Activated CD8-positive, alpha-beta T cell treated with anti-CD3 and anti-CD28 coated beads for 36 hours (primary cell): ENCODE data around the gene ZFP57. TPM values are rescaled to one million over a fixed set of nuclear protein-coding genes. Genes with fewer than 3 reads are reported as not detected.

Source experiments
- ATAC-seq: fragments of 200-7000 bp; cut with Tn5 transposase; one replicate; pipeline ENCODE4 v1.10.0; 2021; ENCODE audit warnings: mild to moderate bottlenecking, moderate library complexity
- CTCF ChIA-PET: fragments of 350-600 bp; sonication (Branson Sonifier 250); formaldehyde crosslinking; loops from one replicate; lab custom pipeline; 2021; ENCODE audit warnings: antibody characterized with exemption; lab: Charles Lee
- POLR2A ChIA-PET: fragments of 350-600 bp; sonication (Branson Sonifier 250); formaldehyde crosslinking; loops from one replicate; lab custom pipeline; 2021; ENCODE audit warnings: antibody characterized with exemption; lab: Charles Lee
- DNase-seq: peaks from one replicate; pipeline ENCODE4 v3.0.0-alpha.2; 2020
- H3K27ac Mint-ChIP-seq: one replicate; pipeline ENCODE4 v1.8.0; 2021; ENCODE audit warnings: mild to moderate bottlenecking, mixed read lengths
- H3K27me3 Mint-ChIP-seq: one replicate; pipeline ENCODE4 v1.8.0; 2021; ENCODE audit warnings: mixed read lengths
- H3K36me3 Mint-ChIP-seq: one replicate; pipeline ENCODE4 v1.8.0; 2021; ENCODE audit warnings: low read depth, mixed read lengths
- H3K4me1 Mint-ChIP-seq: one replicate; pipeline ENCODE4 v1.8.0; 2021; ENCODE audit warnings: low read depth, mixed read lengths
- H3K4me3 Mint-ChIP-seq: one replicate; pipeline ENCODE4 v1.8.0; 2021; ENCODE audit warnings: mild to moderate bottlenecking, moderate library complexity, mixed read lengths
- H3K9me3 Mint-ChIP-seq: one replicate; pipeline ENCODE4 v1.8.0; 2021; ENCODE audit warnings: mixed read lengths
- intact Hi-C: fragments of 100-400 bp; cut with micrococcal nuclease; formaldehyde crosslinking; loops from one replicate; pipeline ENCODE4 v1.10.0; 2022
- total RNA-seq, 2 experiments: library from RNA; stranded (reverse); gene quantifications; one replicate each; pipeline ENCODE4 v1.2.3, GENCODE V29; 2021
- TF ChIP-seq, protein P1 (sequence below): fragments of 200-600 bp; IDR thresholded peaks from one replicate; pipeline ENCODE4 v1.8.0; 2022; ENCODE audit warnings: antibody characterized with exemption, mild to moderate bottlenecking

The ZFP57 gene
- total RNA-seq, 2 experiments from 2014 or later = not detected

DNA sequence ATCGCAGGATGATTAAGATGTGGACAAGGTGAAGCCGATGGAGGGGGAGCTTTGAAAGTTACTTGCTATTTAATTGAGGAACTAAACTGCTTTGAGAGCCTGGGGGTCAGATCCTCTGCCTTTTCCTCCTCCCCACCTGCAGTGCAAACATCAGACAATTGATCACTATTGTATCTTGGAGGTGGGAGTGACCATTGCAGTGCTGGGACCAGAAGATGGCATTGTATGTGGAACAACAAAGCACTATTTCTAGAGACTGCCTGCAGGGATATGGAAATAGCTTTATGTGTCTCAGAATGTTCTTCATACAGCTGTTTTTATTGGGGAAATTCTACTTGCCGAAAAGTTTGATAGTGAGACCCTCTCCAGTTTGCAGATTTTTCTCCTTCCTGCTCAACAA, 19.9 kb downstream of the ZFP57 start:
- ATAC-seq = no peak
- Mint-ChIP-seq H3K4me3 (no peak overlapping the region), H3K27me3 (peaks cover 24% of the 10 kb centered on the region), H3K27ac (no peak overlapping the region), H3K36me3 (no peaks in the 10 kb centered on the region), H3K4me1 (no peaks in the 10 kb centered on the region), H3K9me3 (no peaks in the 10 kb centered on the region)
- CTCF ChIA-PET = interaction anchor here (9.5 kb wide), 1 partner anchor 9 kb away, joined by 140 read pairs; no protein-coding TSS in a partner anchor
- DNase-seq = no peak
- TF ChIP-seq, protein P1, sequence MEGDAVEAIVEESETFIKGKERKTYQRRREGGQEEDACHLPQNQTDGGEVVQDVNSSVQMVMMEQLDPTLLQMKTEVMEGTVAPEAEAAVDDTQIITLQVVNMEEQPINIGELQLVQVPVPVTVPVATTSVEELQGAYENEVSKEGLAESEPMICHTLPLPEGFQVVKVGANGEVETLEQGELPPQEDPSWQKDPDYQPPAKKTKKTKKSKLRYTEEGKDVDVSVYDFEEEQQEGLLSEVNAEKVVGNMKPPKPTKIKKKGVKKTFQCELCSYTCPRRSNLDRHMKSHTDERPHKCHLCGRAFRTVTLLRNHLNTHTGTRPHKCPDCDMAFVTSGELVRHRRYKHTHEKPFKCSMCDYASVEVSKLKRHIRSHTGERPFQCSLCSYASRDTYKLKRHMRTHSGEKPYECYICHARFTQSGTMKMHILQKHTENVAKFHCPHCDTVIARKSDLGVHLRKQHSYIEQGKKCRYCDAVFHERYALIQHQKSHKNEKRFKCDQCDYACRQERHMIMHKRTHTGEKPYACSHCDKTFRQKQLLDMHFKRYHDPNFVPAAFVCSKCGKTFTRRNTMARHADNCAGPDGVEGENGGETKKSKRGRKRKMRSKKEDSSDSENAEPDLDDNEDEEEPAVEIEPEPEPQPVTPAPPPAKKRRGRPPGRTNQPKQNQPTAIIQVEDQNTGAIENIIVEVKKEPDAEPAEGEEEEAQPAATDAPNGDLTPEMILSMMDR = no peak
- POLR2A ChIA-PET = no interaction called here
- intact Hi-C loops = no loop called here

DNA sequence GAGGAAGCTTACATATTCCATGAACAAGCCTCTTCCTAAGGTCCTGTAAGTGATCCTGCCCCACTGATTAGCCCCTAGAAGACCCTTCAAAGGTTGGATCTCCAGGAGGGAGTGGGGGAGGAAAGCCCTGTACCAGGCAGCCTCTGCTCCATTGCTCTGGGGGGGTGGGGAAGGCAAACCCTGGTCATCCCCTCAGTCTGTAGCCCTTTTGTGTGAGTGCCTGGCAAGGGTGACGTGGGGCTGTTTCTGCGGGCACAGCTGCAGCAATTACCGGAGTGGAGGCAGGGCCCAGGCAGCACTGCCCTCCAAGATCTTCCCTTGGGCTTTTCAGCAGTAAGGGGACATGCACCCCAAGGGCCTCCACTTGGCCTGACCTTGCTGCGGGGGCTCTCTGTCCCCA, 24.2 kb downstream of the ZFP57 start, which contains the start of gene MOG:
TSS of gene MOG (plus strand) at position 295 of the 400 bp plus-strand sequence. CDS start 118 bp downstream, outside the sequence.
- DNase-seq (no peak), ATAC-seq (no peak)
- POLR2A ChIA-PET = no interaction called here
- Mint-ChIP-seq H3K4me1 (no peaks in the 10 kb centered on the region), H3K9me3 (no peaks in the 10 kb centered on the region), H3K36me3 (no peaks in the 10 kb centered on the region), H3K4me3 (no peak within 1 kb of the TSS), H3K27me3 (peaks cover 21% of the 10 kb centered on the region), H3K27ac (no peak within 1 kb of the TSS)
- TF ChIP-seq, protein P1 = no peak
- CTCF ChIA-PET = no interaction called here
- intact Hi-C loops = no loop called here

DNA sequence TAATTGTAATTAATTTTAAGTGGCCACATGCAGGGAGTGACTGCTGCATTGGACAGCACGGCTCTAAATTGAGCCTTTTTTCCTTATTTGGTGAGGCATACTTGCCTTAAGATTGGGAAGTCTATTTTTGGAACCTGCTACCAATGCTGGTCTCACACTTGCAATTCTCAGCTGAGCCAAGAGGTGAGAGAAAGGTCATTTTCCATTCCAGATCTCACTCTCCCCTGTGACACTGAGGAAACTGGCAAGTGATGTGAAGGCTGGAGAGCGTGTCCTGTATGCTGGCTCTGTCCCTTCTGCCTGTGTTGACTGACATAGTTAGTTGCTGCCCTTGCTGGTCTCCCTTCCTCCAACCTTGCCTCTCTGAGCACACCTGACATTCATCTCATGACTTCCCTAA, 24.8 kb downstream of the ZFP57 start:
- H3K27me3 Mint-ChIP-seq = peaks cover 18% of the 10 kb centered on the region
- no peaks in the 10 kb centered on the region for H3K36me3 Mint-ChIP-seq
- DNase-seq (no peak), ATAC-seq (no peak)
- no peaks in the 10 kb centered on the region for H3K4me1 Mint-ChIP-seq
- no peak overlapping the region for H3K27ac Mint-ChIP-seq
- POLR2A ChIA-PET = no interaction called here
- TF ChIP-seq, protein P1 = no peak
- intact Hi-C loops = no loop called here
- CTCF ChIA-PET = interaction anchor here (1.0 to 3.2 kb wide), 2 partner anchors 97 to 179 kb away, joined by 3 to 15 read pairs; no protein-coding TSS in a partner anchor
- H3K9me3 Mint-ChIP-seq = no peaks in the 10 kb centered on the region
- no peak overlapping the region for H3K4me3 Mint-ChIP-seq

DNA sequence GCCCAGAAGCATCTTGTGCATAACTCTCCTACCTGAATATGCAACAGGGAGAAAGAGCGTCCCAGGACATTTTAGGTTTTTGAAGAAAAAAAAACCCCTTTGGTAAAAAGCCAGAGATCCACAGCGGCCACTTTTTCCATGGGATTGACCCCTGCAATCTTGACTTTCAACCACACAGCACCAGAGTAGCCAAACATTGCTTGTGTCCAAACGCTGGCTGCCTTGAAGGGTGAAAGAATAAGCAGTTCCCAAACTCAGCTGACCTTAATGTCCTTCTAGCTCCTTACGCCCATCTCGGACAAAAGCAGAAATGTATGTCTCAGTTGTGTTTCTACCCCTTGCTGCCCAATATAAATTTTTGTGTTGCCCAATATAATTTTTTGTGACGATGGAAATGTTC, 25.3 kb downstream of the ZFP57 start:
- no peaks in the 10 kb centered on the region for H3K36me3 Mint-ChIP-seq
- intact Hi-C loops = no loop called here
- H3K27me3 Mint-ChIP-seq = peaks cover 14% of the 10 kb centered on the region
- POLR2A ChIA-PET = no interaction called here
- no peak overlapping the region for H3K27ac Mint-ChIP-seq
- TF ChIP-seq, protein P1 = no peak
- CTCF ChIA-PET = interaction anchor here (1.0 to 6.7 kb wide), 6 partner anchors 9 to 179 kb away, joined by 3 to 107 read pairs (median 14); no protein-coding TSS in a partner anchor
- ATAC-seq (no peak), DNase-seq (no peak)
- no peak overlapping the region for H3K4me3 Mint-ChIP-seq
- no peaks in the 10 kb centered on the region for H3K4me1 Mint-ChIP-seq
- H3K9me3 Mint-ChIP-seq = no peaks in the 10 kb centered on the region

DNA sequence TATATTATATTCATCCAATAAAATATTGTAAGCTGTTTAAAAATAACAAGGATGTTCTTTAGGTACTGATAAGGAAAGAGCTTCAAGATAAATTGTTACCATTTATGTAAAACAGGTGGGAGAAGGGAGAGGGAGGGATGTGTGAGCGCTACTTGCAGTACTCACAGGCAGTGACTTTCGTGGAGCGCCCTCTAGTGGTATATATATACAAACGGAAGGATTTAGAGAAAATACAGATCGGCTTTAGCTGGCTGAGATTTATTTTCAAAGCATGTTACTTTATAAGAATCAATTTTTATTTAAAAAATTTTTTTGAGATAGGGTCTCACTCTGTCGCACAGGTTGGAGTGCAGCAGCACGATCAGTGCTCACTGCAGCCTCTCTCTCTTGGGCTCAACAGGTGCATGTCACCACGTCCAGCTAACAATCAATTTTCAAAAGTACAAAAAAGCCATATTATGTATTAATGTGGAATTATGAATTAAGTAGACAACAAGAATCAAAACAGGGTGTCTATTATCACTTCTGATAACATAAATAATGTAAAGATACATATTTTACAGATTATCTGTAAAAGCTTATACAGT, 27.4 kb downstream of the ZFP57 start:
- DNase-seq (peak; percentile 62), ATAC-seq (no peak)
- Mint-ChIP-seq H3K9me3 (no peaks in the 10 kb centered on the region), H3K27me3 (peaks cover 14% of the 10 kb centered on the region), H3K4me1 (peaks cover 4% of the 10 kb centered on the region), H3K36me3 (no peaks in the 10 kb centered on the region), H3K4me3 (no peak overlapping the region), H3K27ac (no peak overlapping the region)
- TF ChIP-seq, protein P1 = peak; percentile 76
- CTCF ChIA-PET = interaction anchor here (0.6 to 6.7 kb wide), 79 partner anchors 9 to 816 kb away, joined by 3 to 140 read pairs (median 5); partner anchors contain the start of genes GABBR1 and TRIM40
- intact Hi-C loops = no loop called here
- POLR2A ChIA-PET = interaction anchor here (1.0 to 1.1 kb wide), 2 partner anchors 20 to 78 kb away, joined by 3 to 4 read pairs; no protein-coding TSS in a partner anchor
